Hepatocyte (in vitro differentiated cells): ENCODE results near the gene KRTAP4-5.

Experiments
- CTCF ChIP-seq: fragments of 200-600 bp; sonication (generic); IDR thresholded peaks from 2 replicates; pipeline ENCODE4 v1.5.1; 2016; ENCODE audit warnings: antibody characterized with exemption, mild to moderate bottlenecking; ENCODE audit not compliant: poor library complexity
- EZH2 ChIP-seq: fragments of 200-600 bp; sonication (generic); IDR thresholded peaks from 2 replicates; pipeline ENCODE4 v1.6.1; 2016; ENCODE audit warnings: antibody characterized with exemption, mild to moderate bottlenecking, borderline replicate concordance
- EZH2phosphoT487 ChIP-seq: fragments of 200-600 bp; sonication (generic); IDR thresholded peaks from one replicate; pipeline ENCODE4 v1.6.1; 2018; ENCODE audit warnings: antibody characterized with exemption, mild to moderate bottlenecking, low read depth, moderate library complexity; ENCODE audit not compliant: unreplicated experiment, severe bottlenecking

- TF ChIP-seq CTCF = no peak
- TF ChIP-seq EZH2phosphoT487 = no peak
- no peak for TF ChIP-seq EZH2
Measured at GRCh38 chr17:41103896-41104295, 45.7 kb downstream of the KRTAP4-5 start.
